ENCODE results near the gene DLG2.

Gene DLG2

DNA sequence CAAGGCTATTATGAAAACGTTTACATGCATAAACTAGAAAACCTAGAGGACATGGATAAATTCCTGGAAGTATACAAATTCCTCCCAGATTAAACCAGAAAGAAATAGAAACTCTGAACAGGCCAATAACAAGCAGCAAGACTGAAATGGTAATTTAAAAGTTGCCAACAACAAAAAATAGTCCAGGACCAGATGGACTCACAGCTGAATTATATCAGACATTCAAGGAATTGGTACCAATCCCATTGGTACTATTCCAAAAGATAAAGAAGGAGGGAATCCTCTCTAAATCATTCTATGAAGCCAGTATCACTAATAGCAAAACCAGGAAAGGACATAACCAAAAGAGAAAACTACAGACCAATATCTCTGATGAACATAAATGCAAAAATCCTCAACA, 236.0 kb downstream of the DLG2 start:
- no peaks in the 10 kb centered on the region for H3K27me3 ChIP-seq (ENCODE audit: insufficient read depth, low read length)
- H3K4me1 ChIP-seq (ENCODE audit: insufficient read depth, low read length, severe bottlenecking), result peaks cover 4% of the 10 kb centered on the region
- H4K20me1 ChIP-seq (ENCODE audit: insufficient read depth, low read length), result no peaks in the 10 kb centered on the region
- H2AFZ ChIP-seq (ENCODE audit: low read length), result no peak overlapping the region
- H3K4me2 ChIP-seq (ENCODE audit: low read length), result no peak overlapping the region
- H3K9ac ChIP-seq (ENCODE audit: low read length), result no peak overlapping the region
- no peak overlapping the region for H3K4me3 ChIP-seq (ENCODE audit: low read depth, low read length, poor library complexity, severe bottlenecking)
- H3K9me2 ChIP-seq (ENCODE audit: low read depth, low read length), result no peaks in the 10 kb centered on the region
- TF ChIP-seq, protein P1, sequence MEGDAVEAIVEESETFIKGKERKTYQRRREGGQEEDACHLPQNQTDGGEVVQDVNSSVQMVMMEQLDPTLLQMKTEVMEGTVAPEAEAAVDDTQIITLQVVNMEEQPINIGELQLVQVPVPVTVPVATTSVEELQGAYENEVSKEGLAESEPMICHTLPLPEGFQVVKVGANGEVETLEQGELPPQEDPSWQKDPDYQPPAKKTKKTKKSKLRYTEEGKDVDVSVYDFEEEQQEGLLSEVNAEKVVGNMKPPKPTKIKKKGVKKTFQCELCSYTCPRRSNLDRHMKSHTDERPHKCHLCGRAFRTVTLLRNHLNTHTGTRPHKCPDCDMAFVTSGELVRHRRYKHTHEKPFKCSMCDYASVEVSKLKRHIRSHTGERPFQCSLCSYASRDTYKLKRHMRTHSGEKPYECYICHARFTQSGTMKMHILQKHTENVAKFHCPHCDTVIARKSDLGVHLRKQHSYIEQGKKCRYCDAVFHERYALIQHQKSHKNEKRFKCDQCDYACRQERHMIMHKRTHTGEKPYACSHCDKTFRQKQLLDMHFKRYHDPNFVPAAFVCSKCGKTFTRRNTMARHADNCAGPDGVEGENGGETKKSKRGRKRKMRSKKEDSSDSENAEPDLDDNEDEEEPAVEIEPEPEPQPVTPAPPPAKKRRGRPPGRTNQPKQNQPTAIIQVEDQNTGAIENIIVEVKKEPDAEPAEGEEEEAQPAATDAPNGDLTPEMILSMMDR (IDR thresholded peaks at IDR 0.05; ENCODE audit: low read length), result no peak
- TF ChIP-seq EZH2 (IDR thresholded peaks at IDR 0.05; ENCODE audit: borderline replicate concordance, low read length), result no peak
- no peak overlapping the region for H3K27ac ChIP-seq (ENCODE audit: low read depth, low read length, poor library complexity, severe bottlenecking)
- H3K36me3 ChIP-seq (ENCODE audit: insufficient read depth, low read length), result no peaks in the 10 kb centered on the region
- no peaks in the 10 kb centered on the region for H3F3A ChIP-seq (ENCODE audit: insufficient read depth, low read length)
- no peaks in the 10 kb centered on the region for H3K9me3 ChIP-seq (ENCODE audit: low read length)
- H3K79me2 ChIP-seq (ENCODE audit: insufficient read depth, low read length), result no peaks in the 10 kb centered on the region

- no peak overlapping the region for H2AFZ ChIP-seq (ENCODE audit: low read length)
- no peaks in the 10 kb centered on the region for H3K79me2 ChIP-seq (ENCODE audit: insufficient read depth, low read length)
- no peak overlapping the region for H3K27ac ChIP-seq (ENCODE audit: low read depth, low read length, poor library complexity, severe bottlenecking)
- no peaks in the 10 kb centered on the region for H3F3A ChIP-seq (ENCODE audit: insufficient read depth, low read length)
- TF ChIP-seq, protein P1 (IDR thresholded peaks at IDR 0.05; ENCODE audit: low read length), result no peak
- no peak for TF ChIP-seq EZH2 (IDR thresholded peaks at IDR 0.05; ENCODE audit: borderline replicate concordance, low read length)
- no peaks in the 10 kb centered on the region for H3K27me3 ChIP-seq (ENCODE audit: insufficient read depth, low read length)
- H3K9me2 ChIP-seq (ENCODE audit: low read depth, low read length), result no peaks in the 10 kb centered on the region
- no peaks in the 10 kb centered on the region for H4K20me1 ChIP-seq (ENCODE audit: insufficient read depth, low read length)
- no peak overlapping the region for H3K4me2 ChIP-seq (ENCODE audit: low read length)
- no peaks in the 10 kb centered on the region for H3K9me3 ChIP-seq (ENCODE audit: low read length)
- H3K4me1 ChIP-seq (ENCODE audit: insufficient read depth, low read length, severe bottlenecking), result no peaks in the 10 kb centered on the region
- no peaks in the 10 kb centered on the region for H3K36me3 ChIP-seq (ENCODE audit: insufficient read depth, low read length)
- H3K4me3 ChIP-seq (ENCODE audit: low read depth, low read length, poor library complexity, severe bottlenecking), result no peak overlapping the region
- no peak overlapping the region for H3K9ac ChIP-seq (ENCODE audit: low read length)
These were observed 241.6 kb downstream of the DLG2 start for GRCh38 chr11:85385547-85385946.

- no peak overlapping the region for H3K4me3 ChIP-seq (ENCODE audit: low read depth, low read length, poor library complexity, severe bottlenecking)
- H3F3A ChIP-seq (ENCODE audit: insufficient read depth, low read length), result no peaks in the 10 kb centered on the region
- no peaks in the 10 kb centered on the region for H3K79me2 ChIP-seq (ENCODE audit: insufficient read depth, low read length)
- H3K4me2 ChIP-seq (ENCODE audit: low read length), result no peak overlapping the region
- no peaks in the 10 kb centered on the region for H3K9me3 ChIP-seq (ENCODE audit: low read length)
- H4K20me1 ChIP-seq (ENCODE audit: insufficient read depth, low read length), result no peaks in the 10 kb centered on the region
- H3K4me1 ChIP-seq (ENCODE audit: insufficient read depth, low read length, severe bottlenecking), result no peaks in the 10 kb centered on the region
- no peaks in the 10 kb centered on the region for H3K9me2 ChIP-seq (ENCODE audit: low read depth, low read length)
- H2AFZ ChIP-seq (ENCODE audit: low read length), result no peak overlapping the region
- no peaks in the 10 kb centered on the region for H3K27me3 ChIP-seq (ENCODE audit: insufficient read depth, low read length)
- H3K36me3 ChIP-seq (ENCODE audit: insufficient read depth, low read length), result no peaks in the 10 kb centered on the region
- no peak overlapping the region for H3K27ac ChIP-seq (ENCODE audit: low read depth, low read length, poor library complexity, severe bottlenecking)
- H3K9ac ChIP-seq (ENCODE audit: low read length), result no peak overlapping the region
- TF ChIP-seq, protein P1 (IDR thresholded peaks at IDR 0.05; ENCODE audit: low read length), result no peak
- no peak for TF ChIP-seq EZH2 (IDR thresholded peaks at IDR 0.05; ENCODE audit: borderline replicate concordance, low read length)
These were observed 242.0 kb downstream of the DLG2 start for GRCh38 chr11:85385111-85385510.

All from OCI-LY1 (cell line).